Stimulated activated CD4-positive, alpha-beta T cell treated with anti-CD3 and anti-CD28 coated beads, TNF-alpha, amount 100 ng/mL, for 4 hours (primary cell): Measurements from ENCODE around the gene PIP5K1B.

Source experiments
- DNase-seq, 3 experiments: peaks; one replicate each; pipeline ENCODE4 v3.0.0-alpha.2; 2020; ENCODE audit warnings: low read depth in 3 of 3

Gene PIP5K1B

GRCh38 chr9:68739621-68740174 is 34.7 kb downstream of the PIP5K1B start:
- DNase-seq, result no peak

DNA sequence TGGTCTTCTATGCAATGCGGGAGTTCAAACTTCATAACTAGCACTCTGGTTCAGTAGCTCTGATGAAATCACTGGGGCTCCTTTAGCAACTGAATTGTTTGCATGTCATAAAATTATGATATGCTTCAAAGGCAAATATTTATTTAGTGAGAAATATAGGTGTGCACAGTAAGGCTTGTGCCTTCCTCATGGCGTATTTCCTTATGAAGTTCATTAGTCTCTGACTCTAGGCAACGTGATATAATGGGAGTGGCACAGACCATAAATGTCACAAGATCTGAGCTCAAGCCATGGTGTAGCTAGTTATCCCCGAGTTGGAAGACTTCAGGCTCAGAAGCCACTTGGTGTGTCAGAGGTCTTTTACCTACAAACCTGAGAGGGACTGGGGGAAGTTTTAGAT is 35.5 kb downstream of the PIP5K1B start:
- no peak for DNase-seq

- no peak for DNase-seq
These were observed 36.2 kb downstream of the PIP5K1B start for GRCh38 chr9:68741234-68741633.

DNA sequence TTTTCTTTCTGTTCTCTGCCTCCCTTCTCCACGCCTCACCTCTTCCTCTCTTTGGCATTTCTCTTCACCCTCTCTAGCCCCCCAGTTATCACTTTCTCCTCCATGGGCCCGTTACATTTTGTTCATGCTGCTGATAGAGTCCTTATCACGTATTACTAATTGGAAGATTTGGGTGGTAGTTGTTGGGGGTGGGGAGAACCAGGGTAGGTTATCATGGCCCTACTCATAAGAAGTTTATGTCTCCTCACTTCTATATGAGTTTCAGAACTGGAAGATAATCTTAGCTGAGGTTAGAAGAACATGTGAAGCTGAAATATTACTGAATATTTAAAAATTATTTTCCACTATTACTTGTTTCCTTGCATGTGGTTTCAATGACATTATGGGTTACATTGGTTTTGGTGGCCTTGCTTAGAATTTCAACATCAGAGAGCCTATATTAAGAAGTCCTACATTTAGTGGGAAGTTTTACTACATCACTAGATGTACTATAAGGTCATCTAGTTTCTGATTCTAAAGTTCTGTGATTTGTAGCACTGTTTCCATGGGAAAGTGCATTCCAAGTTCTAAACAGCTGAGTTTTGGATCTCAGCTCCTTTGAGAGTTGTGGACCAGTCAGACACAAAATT is 36.8 kb downstream of the PIP5K1B start:
- no peak for DNase-seq

DNA sequence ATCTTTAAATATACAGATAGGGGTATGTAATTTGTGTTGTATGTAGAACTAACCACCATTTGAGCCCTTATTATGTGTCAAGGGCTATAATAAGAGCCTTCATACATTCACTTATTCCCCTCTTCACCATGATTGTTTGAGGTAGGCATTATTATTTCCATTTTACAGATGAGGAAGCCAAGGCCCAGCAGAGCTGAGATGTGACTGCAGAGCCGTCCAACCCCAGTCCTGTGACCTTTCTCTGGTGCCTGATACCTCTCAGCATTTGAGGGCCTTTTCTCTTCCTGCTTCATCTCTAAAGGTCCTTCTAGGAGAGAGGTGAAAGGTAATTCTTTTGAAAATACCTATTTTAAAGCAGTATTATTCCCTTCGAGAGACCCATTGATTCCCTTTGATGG is 37.3 kb downstream of the PIP5K1B start:
- no peak for DNase-seq

GRCh38 chr9:68744426-68744825 is 39.4 kb downstream of the PIP5K1B start:
- no peak for DNase-seq

DNA sequence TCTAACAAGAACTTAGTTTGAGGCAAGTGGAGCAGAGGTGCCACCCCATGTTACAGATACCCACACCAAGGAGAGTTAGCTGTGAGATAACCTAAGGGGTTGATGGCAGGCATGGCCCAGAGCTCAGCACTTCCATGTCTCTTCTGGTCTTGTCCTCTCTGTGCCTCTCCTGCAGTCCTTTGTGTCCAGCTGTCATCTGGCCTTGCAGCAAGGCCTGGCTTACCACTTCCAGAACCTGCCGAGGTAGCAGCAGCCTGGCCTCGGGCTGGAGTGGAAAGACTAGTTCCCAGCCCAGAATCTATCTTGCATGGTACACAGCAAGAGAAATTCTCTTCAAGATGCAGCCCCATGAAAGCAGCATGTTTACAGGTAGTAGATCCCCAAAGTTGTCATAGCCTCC is 41.5 kb downstream of the PIP5K1B start:
- no peak for DNase-seq

- DNase-seq, result no peak
These were observed 42.0 kb downstream of the PIP5K1B start for GRCh38 chr9:68747043-68747533.

DNA sequence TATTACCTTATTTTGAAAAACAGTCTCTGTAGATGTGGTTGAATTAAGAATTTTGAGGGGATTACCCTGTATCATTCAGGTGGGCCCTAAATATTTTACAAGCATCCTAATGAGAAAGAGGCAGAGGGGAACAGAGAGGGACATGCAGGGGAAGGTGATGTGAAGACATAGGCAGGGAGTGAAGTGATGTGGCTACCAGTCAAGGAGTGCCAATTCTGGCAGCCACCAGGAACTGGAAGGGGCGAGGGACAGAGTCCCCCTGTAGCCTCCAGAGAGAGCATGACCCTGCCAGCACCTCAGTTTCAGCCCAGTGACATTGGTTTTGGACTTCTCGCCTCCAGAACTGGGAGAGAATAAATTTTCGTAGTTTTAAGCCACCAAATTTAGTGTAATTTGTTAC is 44.1 kb downstream of the PIP5K1B start:
- no peak for DNase-seq

GRCh38 chr9:68749579-68750159 is 44.6 kb downstream of the PIP5K1B start:
- DNase-seq, result no peak

DNA sequence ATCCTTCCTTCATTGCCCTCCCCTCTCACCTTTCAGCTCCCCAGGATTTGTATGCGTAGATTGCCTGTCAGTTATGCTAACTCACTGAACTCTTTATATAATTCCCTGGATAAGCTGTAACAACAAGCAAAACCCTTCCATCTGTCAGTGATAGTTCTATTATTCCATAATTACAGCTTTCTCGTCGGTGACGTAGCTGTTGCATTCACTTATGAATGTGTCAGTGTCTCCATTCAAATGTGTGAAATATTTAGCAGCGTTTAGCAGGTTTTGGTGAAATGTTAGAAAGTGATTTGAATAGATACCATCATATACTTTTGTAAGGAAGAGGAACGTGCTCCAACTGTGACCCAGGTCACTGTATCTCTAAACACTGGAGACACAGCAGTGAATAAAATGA is 45.2 kb downstream of the PIP5K1B start:
- no peak for DNase-seq

DNA sequence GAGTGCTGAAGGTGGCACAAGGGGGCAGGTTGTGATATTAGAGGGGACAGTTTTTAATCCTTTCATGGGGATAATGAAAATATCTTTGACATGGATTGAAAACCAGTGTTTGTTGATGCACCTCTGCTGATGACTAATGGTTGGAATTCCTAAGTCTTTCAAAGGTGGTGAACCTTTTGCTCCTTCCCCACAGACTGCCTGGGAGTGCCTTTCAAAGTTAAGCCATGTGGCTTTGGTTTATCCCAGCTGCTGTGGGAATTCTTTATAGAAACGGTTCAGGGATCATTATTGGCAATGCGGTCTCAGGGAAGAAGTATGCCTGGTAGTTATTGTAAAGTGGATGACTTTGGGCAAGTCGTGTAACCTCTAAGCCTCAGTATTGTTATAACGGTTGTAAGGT is 45.7 kb downstream of the PIP5K1B start:
- no peak for DNase-seq

GRCh38 chr9:68751556-68751955 is 46.5 kb downstream of the PIP5K1B start:
- DNase-seq, result no peak

DNA sequence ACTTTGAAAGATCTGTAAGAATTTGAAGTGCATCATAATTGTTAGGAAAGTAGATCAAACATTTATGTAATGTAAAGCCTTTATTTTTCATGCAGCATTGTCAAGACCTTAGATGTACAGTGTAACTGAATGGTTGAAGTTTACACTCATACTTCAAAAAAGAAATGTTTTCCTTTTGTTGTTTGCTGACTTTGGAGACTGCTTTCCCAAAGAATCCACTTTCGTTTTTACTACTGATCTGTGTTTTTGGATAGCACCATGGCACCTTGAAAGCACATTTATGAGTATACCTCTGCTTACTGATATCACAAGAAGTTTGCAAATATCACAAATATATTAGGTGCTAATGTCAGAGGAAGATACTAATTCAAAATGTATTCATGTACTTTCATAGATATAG is 50.0 kb downstream of the PIP5K1B start:
- DNase-seq, result no peak

DNA sequence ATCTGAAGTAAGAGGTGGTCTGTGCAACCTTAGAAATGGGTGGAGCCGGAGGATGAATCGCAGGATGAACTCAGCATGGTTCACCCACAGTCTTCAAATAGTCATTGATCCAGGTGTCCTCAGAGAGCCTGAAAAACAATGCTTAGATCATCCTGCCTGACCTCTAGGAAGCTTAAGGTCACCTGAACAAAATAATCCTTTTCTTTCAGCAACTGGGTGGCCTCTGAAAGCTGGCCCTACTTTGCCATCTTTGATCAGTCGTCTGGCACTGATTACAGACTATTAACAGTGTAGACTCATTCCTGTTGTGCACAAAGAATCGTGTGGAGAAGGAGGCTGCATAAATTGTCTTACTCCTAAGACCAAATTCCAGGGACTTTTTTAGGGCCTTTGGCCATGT is 50.7 kb downstream of the PIP5K1B start:
- DNase-seq, result no peak

- no peak for DNase-seq
These were observed 55.1 kb downstream of the PIP5K1B start for GRCh38 chr9:68759981-68760673.

DNA sequence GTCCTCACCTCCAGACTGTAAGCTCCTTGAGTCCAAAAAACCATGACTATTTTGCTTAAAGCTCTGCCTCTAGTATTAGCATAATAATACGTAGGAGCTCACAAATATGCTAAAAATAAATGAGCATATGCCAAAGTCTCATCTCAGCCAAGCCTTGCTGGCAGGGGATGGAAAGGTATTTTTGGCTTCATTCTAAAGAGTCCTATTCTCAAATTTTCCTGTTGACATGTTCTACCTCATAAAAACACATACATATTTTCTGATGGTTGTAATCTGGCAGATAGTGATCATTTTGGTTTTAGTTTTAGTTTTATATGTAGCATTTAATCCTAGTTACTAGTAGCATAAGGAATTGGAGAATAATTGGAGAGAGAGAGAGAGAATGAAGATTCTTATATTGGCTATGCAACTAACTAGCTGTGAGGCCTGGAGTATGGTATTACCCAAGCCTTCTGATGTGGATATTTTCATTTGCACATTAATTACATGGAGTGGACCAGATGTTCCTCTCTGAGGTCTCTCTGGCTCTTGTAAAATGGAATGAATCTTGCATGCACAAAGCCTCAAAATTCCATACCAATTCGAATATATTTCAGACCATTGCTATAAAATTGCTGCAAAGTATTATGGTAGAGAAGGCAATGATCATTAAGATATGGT is 55.8 kb downstream of the PIP5K1B start:
- DNase-seq, result no peak

DNA sequence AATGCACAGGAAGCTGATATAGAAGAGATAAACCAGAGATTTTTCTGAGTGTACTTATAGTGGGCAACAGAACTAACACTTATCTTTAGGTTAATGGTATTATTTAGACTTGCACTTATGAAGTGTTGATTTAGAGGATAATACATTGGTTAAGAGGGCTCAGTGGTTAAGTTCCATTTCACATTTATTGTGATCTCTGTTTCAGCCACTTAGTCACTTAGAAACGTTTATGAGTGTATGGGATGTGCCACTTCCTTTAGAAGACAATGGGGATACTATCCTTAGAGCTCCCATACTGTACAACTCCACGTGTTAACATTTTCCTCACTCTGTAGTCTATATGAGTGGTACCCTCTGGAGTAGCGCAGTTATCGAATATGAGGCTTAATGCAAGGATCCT is 57.5 kb downstream of the PIP5K1B start:
- DNase-seq, result no peak

- DNase-seq, result no peak
These were observed 58.1 kb downstream of the PIP5K1B start for GRCh38 chr9:68763104-68763503.

GRCh38 chr9:68768619-68769018 is 63.6 kb downstream of the PIP5K1B start:
- no peak for DNase-seq

GRCh38 chr9:68769852-68770251 is 64.8 kb downstream of the PIP5K1B start:
- DNase-seq, result no peak

DNA sequence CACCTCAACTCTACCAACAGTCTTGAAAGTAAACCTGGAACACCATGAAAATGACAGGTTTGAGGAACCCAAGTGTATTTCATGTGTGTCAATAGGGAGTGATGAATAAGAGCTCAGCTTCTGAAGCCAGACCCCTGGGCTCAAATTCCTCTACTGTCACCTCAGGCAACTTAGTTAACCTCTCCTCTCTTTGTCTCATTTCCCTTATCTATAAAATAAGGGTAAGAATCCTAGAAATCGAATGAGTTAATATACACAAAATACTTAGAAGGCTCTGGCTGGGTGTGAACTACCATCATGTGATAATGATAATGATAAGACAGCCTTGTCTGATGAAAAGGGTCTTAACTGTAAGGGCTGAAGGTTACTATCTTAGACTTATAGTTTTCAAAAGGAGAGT is 66.3 kb downstream of the PIP5K1B start:
- no peak for DNase-seq
